Fibroblast of lung (primary cell): ENCODE data around the gene DYSF. TPM values are rescaled to one million over a fixed set of nuclear protein-coding genes. Genes with fewer than 3 reads are reported as not detected.

Experiments used
- DNase-seq, 2 donors: peaks; one replicate each; pipeline versions ENCODE4 v3.0.0 to v3.0.0-alpha.2; 2010; ENCODE audit warnings: low read depth in 2 of 2
- H2AFZ ChIP-seq: 2 replicates; pipeline ENCODE4 v1.5.1; 2012; ENCODE audit warnings: low read length, control low read depth, inconsistent platforms
- H3K27ac ChIP-seq: 2 replicates; pipeline ENCODE4 v1.5.1; 2011; ENCODE audit warnings: low read length, control low read depth; ENCODE audit not compliant: insufficient read depth
- H3K27me3 ChIP-seq: 2 replicates; pipeline ENCODE4 v1.5.1; 2011; ENCODE audit warnings: mild to moderate bottlenecking, low read length; ENCODE audit not compliant: control insufficient read depth, insufficient read depth
- H3K36me3 ChIP-seq: 2 replicates; pipeline ENCODE4 v1.5.1; 2011; ENCODE audit warnings: low read length; ENCODE audit not compliant: control insufficient read depth, insufficient read depth
- H3K4me1 ChIP-seq: 2 replicates; pipeline ENCODE4 v1.5.1; 2011; ENCODE audit warnings: low read length; ENCODE audit not compliant: control insufficient read depth, insufficient read depth; ENCODE audit errors: extremely low read depth
- H3K4me2 ChIP-seq: 2 replicates; pipeline ENCODE4 v1.5.1; 2011; ENCODE audit warnings: low read length, control low read depth; ENCODE audit not compliant: insufficient read depth; ENCODE audit errors: extremely low read depth
- H3K4me3 ChIP-seq, 4 experiments: fragments of 200-600 bp in 1 of 4; sonication (generic) in 1 of 4; replicated peaks in 1 of 4; 2 replicates each; pipeline ENCODE4 v1.5.1; 2011 to 2016; ENCODE audit warnings: low read length in 4 of 4, low read depth in 3 of 4, mild to moderate bottlenecking in 3 of 4, control low read depth in 2 of 4, inconsistent platforms in 1 of 4, mixed read lengths in 1 of 4; ENCODE audit not compliant: insufficient read depth in 1 of 4; ENCODE audit errors: control extremely low read depth in 1 of 4
- H3K79me2 ChIP-seq: 2 replicates; pipeline ENCODE4 v1.5.1; 2012; ENCODE audit warnings: mild to moderate bottlenecking, low read length, inconsistent platforms; ENCODE audit not compliant: control insufficient read depth, insufficient read depth
- H3K9ac ChIP-seq: 2 replicates; pipeline ENCODE4 v1.5.1; 2011; ENCODE audit warnings: mild to moderate bottlenecking, low read length, control low read depth; ENCODE audit not compliant: insufficient read depth
- H3K9me3 ChIP-seq: 2 replicates; pipeline ENCODE4 v1.5.1; 2012; ENCODE audit warnings: low read depth, low read length; ENCODE audit not compliant: control insufficient read depth, insufficient read depth
- H4K20me1 ChIP-seq: 2 replicates; pipeline ENCODE4 v1.5.1; 2011; ENCODE audit warnings: low read length; ENCODE audit not compliant: control insufficient read depth, insufficient read depth; ENCODE audit errors: extremely low read depth
- EZH2 ChIP-seq: IDR thresholded peaks from 2 replicates; pipeline ENCODE4 v1.5.1; 2012; ENCODE audit warnings: low read length, control low read depth, mild to moderate bottlenecking; ENCODE audit errors: missing control alignments
- polyA plus RNA-seq, 2 donors: library from polyadenylated mRNA; depleted of rRNA in 1 of 2; stranded (reverse) in 1 of 2; unstranded in 1 of 2; fragments of >200 nt; gene quantifications; 2 replicates each; pipeline ENCODE4 v1.2.1, GENCODE V29; 2011 to 2012; ENCODE audit warnings: missing spikeins in 1 of 2
- total RNA-seq: library from RNA; depleted of rRNA; stranded (reverse); fragments of >200 nt; gene quantifications from 2 replicates; pipeline ENCODE4 v1.2.1, GENCODE V29; 2014
- TF ChIP-seq, protein P1 (sequence below), 2 donors: IDR thresholded peaks in 1 of 2; conservative IDR thresholded peaks in 1 of 2; 1 replicate in 1 of 2; 2 replicates in 1 of 2; pipeline ENCODE4 v1.5.1; 2011 to 2012; ENCODE audit warnings: low read length in 2 of 2, control low read depth in 1 of 2, inconsistent platforms in 1 of 2, low read depth in 1 of 2, mild to moderate bottlenecking in 1 of 2

The DYSF gene
- total and polyA plus RNA-seq, 2 donors (not counting 1 experiment from before 2014, with no cell fraction given), result under 0.01 to 0.67 TPM

DNA sequence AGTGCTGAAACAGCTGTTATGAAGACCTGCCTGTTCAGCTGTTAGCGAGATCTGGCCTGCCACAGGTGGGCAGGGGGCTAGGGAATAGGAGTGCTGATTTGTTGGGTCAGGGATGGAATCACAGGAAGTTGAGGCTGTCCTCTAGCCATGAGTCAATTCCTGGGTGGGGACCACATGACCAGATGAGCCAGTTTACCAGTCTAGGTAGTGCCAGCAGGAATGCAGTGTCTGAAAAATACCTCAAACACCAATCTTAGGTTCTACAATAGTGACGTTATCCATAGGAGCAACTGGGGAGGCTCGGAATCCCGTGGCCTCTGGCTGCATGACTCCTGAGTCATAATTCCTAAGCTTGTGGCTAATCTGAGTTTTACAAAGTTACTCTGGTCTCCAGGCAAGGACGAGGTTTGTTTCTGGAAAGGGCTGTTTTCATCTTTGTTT is 44.9 kb downstream of the DYSF start:
- Histone ChIP-seq H3K9ac (no peak overlapping the region), H3K27me3 (no peaks in the 10 kb centered on the region), H3K9me3 (no peaks in the 10 kb centered on the region), H3K36me3 (no peaks in the 10 kb centered on the region), H3K27ac (peak overlapping the region; percentile 42), H2AFZ (no peak overlapping the region), H3K4me1 (no peaks in the 10 kb centered on the region), H3K79me2 (no peaks in the 10 kb centered on the region), H3K4me2 (no peak overlapping the region), H4K20me1 (no peaks in the 10 kb centered on the region), H3K4me3 (no peak overlapping the region)
- TF ChIP-seq EZH2, result no peak
- TF ChIP-seq, protein P1, sequence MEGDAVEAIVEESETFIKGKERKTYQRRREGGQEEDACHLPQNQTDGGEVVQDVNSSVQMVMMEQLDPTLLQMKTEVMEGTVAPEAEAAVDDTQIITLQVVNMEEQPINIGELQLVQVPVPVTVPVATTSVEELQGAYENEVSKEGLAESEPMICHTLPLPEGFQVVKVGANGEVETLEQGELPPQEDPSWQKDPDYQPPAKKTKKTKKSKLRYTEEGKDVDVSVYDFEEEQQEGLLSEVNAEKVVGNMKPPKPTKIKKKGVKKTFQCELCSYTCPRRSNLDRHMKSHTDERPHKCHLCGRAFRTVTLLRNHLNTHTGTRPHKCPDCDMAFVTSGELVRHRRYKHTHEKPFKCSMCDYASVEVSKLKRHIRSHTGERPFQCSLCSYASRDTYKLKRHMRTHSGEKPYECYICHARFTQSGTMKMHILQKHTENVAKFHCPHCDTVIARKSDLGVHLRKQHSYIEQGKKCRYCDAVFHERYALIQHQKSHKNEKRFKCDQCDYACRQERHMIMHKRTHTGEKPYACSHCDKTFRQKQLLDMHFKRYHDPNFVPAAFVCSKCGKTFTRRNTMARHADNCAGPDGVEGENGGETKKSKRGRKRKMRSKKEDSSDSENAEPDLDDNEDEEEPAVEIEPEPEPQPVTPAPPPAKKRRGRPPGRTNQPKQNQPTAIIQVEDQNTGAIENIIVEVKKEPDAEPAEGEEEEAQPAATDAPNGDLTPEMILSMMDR (conservative IDR thresholded peaks at IDR 0.05 in 1 of 2, IDR thresholded peaks at IDR 0.05 in 1 of 2; ENCODE audit: low read depth in 1 of 2, low read length in 2 of 2), result no peak
- DNase-seq, result peak; percentile 33 to 98

DNA sequence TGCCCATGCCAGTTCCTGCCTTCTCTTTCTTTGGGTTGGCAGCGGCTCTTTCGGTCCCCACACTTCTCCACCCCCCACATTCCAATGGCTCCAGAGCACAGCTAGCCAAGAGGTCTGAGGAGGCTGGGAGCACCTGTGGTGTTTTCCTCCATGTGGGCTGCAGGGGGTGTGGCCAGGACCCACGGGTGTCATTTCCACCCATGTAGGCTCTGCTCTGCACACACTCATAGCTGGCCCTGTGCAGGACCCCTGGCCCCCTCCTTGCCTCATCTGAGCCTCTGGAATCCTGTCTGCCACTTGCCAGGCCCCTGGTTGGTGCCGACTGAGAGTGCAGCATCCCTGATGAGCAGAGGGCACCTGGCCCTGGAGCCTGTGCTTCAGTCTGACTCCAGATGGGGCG is 46.3 kb downstream of the DYSF start:
- H3K27me3 ChIP-seq, result no peaks in the 10 kb centered on the region
- H3K4me3 ChIP-seq, result no peak overlapping the region
- no peaks in the 10 kb centered on the region for H4K20me1 ChIP-seq
- H3K36me3 ChIP-seq, result no peaks in the 10 kb centered on the region
- no peak overlapping the region for H3K9ac ChIP-seq
- no peaks in the 10 kb centered on the region for H3K9me3 ChIP-seq
- H3K27ac ChIP-seq, result no peak overlapping the region
- no peak overlapping the region for H3K4me2 ChIP-seq
- DNase-seq, result no peak
- no peak overlapping the region for H2AFZ ChIP-seq
- H3K79me2 ChIP-seq, result no peaks in the 10 kb centered on the region
- TF ChIP-seq, protein P1 (conservative IDR thresholded peaks at IDR 0.05 in 1 of 2, IDR thresholded peaks at IDR 0.05 in 1 of 2; ENCODE audit: low read depth in 1 of 2, low read length in 2 of 2), result no peak
- no peak for TF ChIP-seq EZH2
- H3K4me1 ChIP-seq, result no peaks in the 10 kb centered on the region

DNA sequence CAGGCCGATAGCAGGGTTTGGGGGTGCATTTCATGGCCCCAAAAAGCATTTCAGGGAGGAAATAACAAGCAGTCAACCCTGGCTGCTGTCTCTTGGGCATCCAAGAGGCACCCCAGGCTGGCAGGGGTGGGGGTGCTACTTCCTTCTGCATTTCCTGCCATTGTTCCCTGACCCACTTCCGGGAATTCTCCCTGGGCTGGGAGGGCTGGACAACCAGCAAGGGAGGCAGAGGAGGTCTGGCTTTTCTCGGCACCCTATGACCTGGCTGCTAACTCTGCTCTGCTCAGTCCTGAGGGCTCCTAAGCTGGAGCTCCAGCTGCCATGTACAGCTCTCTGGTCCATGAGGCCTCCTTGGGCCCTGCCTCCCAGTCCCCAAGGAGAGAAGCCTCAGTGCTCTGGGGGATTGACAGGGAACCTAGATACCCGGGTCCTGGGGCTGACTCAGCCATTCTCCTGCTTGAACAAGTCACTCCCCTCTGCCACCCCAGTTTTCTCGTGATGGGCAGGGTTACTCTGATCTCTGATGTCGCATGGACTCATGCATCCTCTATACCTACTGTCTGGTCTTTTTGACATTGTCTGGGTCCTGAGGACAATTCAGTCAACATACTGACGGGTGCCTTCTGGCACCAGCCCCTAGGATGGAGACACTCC is 47.2 kb downstream of the DYSF start:
- Histone ChIP-seq H3K9me3 (no peaks in the 10 kb centered on the region), H2AFZ (no peak overlapping the region), H3K79me2 (no peaks in the 10 kb centered on the region), H3K9ac (no peak overlapping the region), H4K20me1 (no peaks in the 10 kb centered on the region), H3K27ac (no peak overlapping the region), H3K27me3 (no peaks in the 10 kb centered on the region), H3K36me3 (no peaks in the 10 kb centered on the region), H3K4me1 (no peaks in the 10 kb centered on the region), H3K4me3 (no peak overlapping the region), H3K4me2 (no peak overlapping the region)
- TF ChIP-seq, protein P1 (conservative IDR thresholded peaks at IDR 0.05 in 1 of 2, IDR thresholded peaks at IDR 0.05 in 1 of 2; ENCODE audit: low read depth in 1 of 2, low read length in 2 of 2), result no peak
- TF ChIP-seq EZH2, result no peak
- no peak for DNase-seq
